K562 treated with DMSO at 1 percent for 4 hours (cell line): Measurements from ENCODE around the gene F8A3. TPM values are rescaled to one million over a fixed set of nuclear protein-coding genes. Genes with fewer than 3 reads are reported as not detected.

ENCODE experiments used
- total RNA-seq: library from RNA; unstranded; fragments of 300-600 nt; gene quantifications from 2 replicates; pipeline ENCODE4 v1.2.3, GENCODE V29; 2022; ENCODE audit not compliant: insufficient read depth

F8A3 gene
- total RNA-seq = not detected in 2 replicates

GRCh38 chrX:155458471-155458870, at the start of gene F8A3:
TSS of gene F8A3 (minus strand) at chrX:155458620. CDS start at chrX:155458600, 20 bp downstream.

Other genes starting within 250 kb of the F8A3 start
- gene VBP1, start 242.2 kb downstream of the F8A3 start, total RNA-seq = 71.0 and 73.3 TPM in 2 replicates
- 0.16 TPM in 1 of 2 replicates, not detected in the other for gene RAB39B, start 194.1 kb downstream of the F8A3 start, total RNA-seq
- 54.4 and 60.8 TPM in 2 replicates for gene CLIC2, start 124.0 kb downstream of the F8A3 start, total RNA-seq
- gene F8A2, start 76.5 kb downstream of the F8A3 start, total RNA-seq = not detected in 2 replicates
- gene SPRY3, start 154.0 kb upstream of the F8A3 start, total RNA-seq = 0.13 TPM in 1 of 2 replicates, not detected in the other
- 5.9 and 8.8 TPM in 2 replicates for gene TMLHE, start 154.3 kb upstream of the F8A3 start, total RNA-seq